Liver (tissue), 9 donors: ENCODE measurements around the gene DNASE2B. TPM values are rescaled to one million over a fixed set of nuclear protein-coding genes. Genes with fewer than 3 reads are reported as not detected.

Source experiments
- DNase-seq: peaks from one replicate; pipeline ENCODE4 v3.0.0-alpha.2; 2017; ENCODE audit warnings: low spot score
- H3K27ac ChIP-seq, 2 donors: one replicate each; pipeline ENCODE4 v1.7.0; 2013; ENCODE audit warnings: inconsistent platforms in 2 of 2, low read length in 2 of 2, control low read depth in 1 of 2, low read depth in 1 of 2, mild to moderate bottlenecking in 1 of 2
- H3K27me3 ChIP-seq, 4 donors: one replicate each; pipeline versions ENCODE4 v1.6.1 to v1.7.0; 2013; ENCODE audit warnings: low read length in 3 of 4, inconsistent platforms in 1 of 4, mild to moderate bottlenecking in 1 of 4, moderate library complexity in 1 of 4; ENCODE audit not compliant: control insufficient read depth in 4 of 4, insufficient read depth in 4 of 4
- H3K36me3 ChIP-seq, 4 donors: one replicate each; pipeline versions ENCODE4 v1.6.1 to v1.7.0; 2013; ENCODE audit warnings: low read length in 3 of 4, mild to moderate bottlenecking in 3 of 4, low read depth in 1 of 4, moderate library complexity in 1 of 4; ENCODE audit not compliant: control insufficient read depth in 4 of 4, insufficient read depth in 3 of 4
- H3K4me1 ChIP-seq, 4 donors: one replicate each; pipeline versions ENCODE4 v1.6.1 to v1.7.0; 2013; ENCODE audit warnings: low read length in 3 of 4, mild to moderate bottlenecking in 3 of 4, moderate library complexity in 1 of 4; ENCODE audit not compliant: control insufficient read depth in 4 of 4, insufficient read depth in 4 of 4
- H3K4me3 ChIP-seq, 3 donors: one replicate each; pipeline versions ENCODE4 v1.6.1 to v1.7.0; 2013; ENCODE audit warnings: low read length in 3 of 3, control low read depth in 1 of 3, low read depth in 1 of 3, mild to moderate bottlenecking in 1 of 3
- H3K9ac ChIP-seq, 2 donors: one replicate each; pipeline ENCODE4 v1.7.0; 2013; ENCODE audit warnings: low read length in 2 of 2, mild to moderate bottlenecking in 2 of 2, moderate library complexity in 2 of 2, control low read depth in 1 of 2, low read depth in 1 of 2
- H3K9me3 ChIP-seq, 4 donors: one replicate each; pipeline versions ENCODE4 v1.6.1 to v1.7.0; 2013; ENCODE audit warnings: low read length in 3 of 4; ENCODE audit not compliant: control insufficient read depth in 4 of 4
- CTCF ChIP-seq: fragments of 150-350 bp; IDR thresholded peaks from 2 replicates; pipeline ENCODE4 v1.5.1; 2017; ENCODE audit warnings: improper control_type of control experiment, low read depth, low read length; ENCODE audit not compliant: missing input control
- EGR1 ChIP-seq, 2 donors: IDR thresholded peaks; 2 replicates each; pipeline ENCODE4 v1.6.1; 2016 to 2018; ENCODE audit warnings: antibody characterized with exemption in 2 of 2, low read depth in 2 of 2
- FOXA1 ChIP-seq: IDR thresholded peaks from 2 replicates; pipeline ENCODE4 v1.6.1; 2016; ENCODE audit warnings: antibody characterized with exemption
- FOXA2 ChIP-seq: IDR thresholded peaks from 2 replicates; pipeline ENCODE4 v1.6.1; 2016; ENCODE audit warnings: antibody characterized with exemption
- GABPA ChIP-seq, 2 donors: IDR thresholded peaks in 1 of 2; conservative IDR thresholded peaks in 1 of 2; 2 replicates each; pipeline ENCODE4 v1.6.1; 2016; ENCODE audit warnings: antibody characterized with exemption in 2 of 2, mild to moderate bottlenecking in 1 of 2, moderate library complexity in 1 of 2
- HNF4A ChIP-seq, 2 donors: conservative IDR thresholded peaks; 2 replicates each; pipeline ENCODE4 v1.6.1; 2016; ENCODE audit warnings: antibody characterized with exemption in 2 of 2, mild to moderate bottlenecking in 2 of 2
- HNF4G ChIP-seq: IDR thresholded peaks from 2 replicates; pipeline ENCODE4 v1.6.1; 2016; ENCODE audit warnings: antibody characterized with exemption
- JUND ChIP-seq, 2 donors: IDR thresholded peaks; 2 replicates each; pipeline ENCODE4 v1.6.1; 2016; ENCODE audit warnings: antibody characterized with exemption in 2 of 2
- NR2F2 ChIP-seq: IDR thresholded peaks from 2 replicates; pipeline ENCODE4 v1.6.1; 2016; ENCODE audit warnings: antibody characterized with exemption
- RAD21 ChIP-seq, 2 donors: IDR thresholded peaks; 2 replicates each; pipeline ENCODE4 v1.6.1; 2016; ENCODE audit warnings: antibody characterized with exemption in 2 of 2, mild to moderate bottlenecking in 2 of 2
- REST ChIP-seq: IDR thresholded peaks from 2 replicates; pipeline ENCODE4 v1.6.1; 2016; ENCODE audit warnings: antibody characterized with exemption, mild to moderate bottlenecking
- RXRA ChIP-seq, 2 donors: IDR thresholded peaks; 2 replicates each; pipeline ENCODE4 v1.6.1; 2017 to 2018; ENCODE audit warnings: antibody characterized with exemption in 2 of 2, mild to moderate bottlenecking in 1 of 2
- SP1 ChIP-seq: IDR thresholded peaks from 2 replicates; pipeline ENCODE4 v1.6.1; 2018; ENCODE audit warnings: antibody characterized with exemption, mild to moderate bottlenecking
- TAF1 ChIP-seq: conservative IDR thresholded peaks from 2 replicates; pipeline ENCODE4 v1.6.1; 2016; ENCODE audit warnings: antibody characterized with exemption, mild to moderate bottlenecking
- YY1 ChIP-seq: IDR thresholded peaks from 2 replicates; pipeline ENCODE4 v1.6.1; 2016; ENCODE audit warnings: antibody characterized with exemption, mild to moderate bottlenecking
- ZBTB33 ChIP-seq: IDR thresholded peaks from 2 replicates; pipeline ENCODE4 v1.6.1; 2016; ENCODE audit warnings: antibody characterized with exemption
- WGBS: extraction: QIAGEN DNeasy Blood & Tissue Kit; methylation state at CpG from one replicate; pipeline ENCODE4 v1.1.7; 2013; 5-methylcytosine and 5-hydroxymethylcytosine counted together
- polyA plus RNA-seq, 2 donors: library from polyadenylated mRNA; stranded (reverse) in 1 of 2; unstranded in 1 of 2; fragments of 200-250 nt in 1 of 2; fragments of >200 nt in 1 of 2; fragmentation: Nextera tagmentation in 1 of 2; extraction: Ambion mirVana in 1 of 2; gene quantifications; one replicate each; pipeline versions ENCODE4 v1.2.1 to v1.2.3, GENCODE V29; 2013 to 2015
- total RNA-seq, 2 donors: library from RNA; depleted of rRNA; stranded (reverse); fragments of >200 nt; gene quantifications; one replicate each; pipeline ENCODE4 v1.2.3, GENCODE V29; 2014
- TF ChIP-seq, protein P1 (sequence below): IDR thresholded peaks from 2 replicates; pipeline ENCODE4 v1.6.1; 2016; ENCODE audit warnings: antibody characterized with exemption
- TF ChIP-seq, protein P2 (sequence below): IDR thresholded peaks from 2 replicates; pipeline ENCODE4 v1.6.1; 2016; ENCODE audit warnings: antibody characterized with exemption
- donor health status: healthy.
- donor health status: healthy.
- donor health status: healthy.
- donor health status: healthy.
- donor health status: healthy.

The DNASE2B gene
- total and polyA plus RNA-seq, 4 donors = not detected

DNA sequence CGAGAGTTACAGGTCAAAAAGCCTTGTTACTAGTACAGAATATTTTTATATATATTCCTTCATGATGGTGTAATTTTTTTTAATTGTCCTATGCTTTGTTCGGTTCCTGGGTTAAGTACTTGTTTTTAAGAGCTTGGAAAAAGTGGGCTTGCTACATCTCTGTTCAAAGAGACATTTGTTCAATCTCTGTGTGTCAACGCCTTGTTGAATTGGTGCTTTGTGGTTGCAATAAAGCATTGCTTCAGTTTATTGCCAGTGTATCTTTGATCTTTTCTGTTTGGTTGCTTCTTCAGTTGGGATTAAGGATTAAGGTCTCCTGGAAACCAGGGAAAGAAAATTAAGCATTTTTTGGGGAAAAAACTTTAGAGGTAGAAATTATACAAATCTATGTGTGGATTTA lies 47.7 kb upstream of the DNASE2B start:
- DNase-seq = no peak
- Histone ChIP-seq H3K4me1 (no peaks in the 10 kb centered on the region), H3K9me3 (no peaks in the 10 kb centered on the region), H3K27ac (no peak overlapping the region), H3K4me3 (no peak overlapping the region), H3K27me3 (no peaks in the 10 kb centered on the region), H3K36me3 (no peaks in the 10 kb centered on the region), H3K9ac (no peak overlapping the region)
- TF ChIP-seq HNF4A (conservative IDR thresholded peaks at IDR 0.05) (no peak), EGR1 (IDR thresholded peaks at IDR 0.05; ENCODE audit: low read depth in 2 of 2) (no peak), HNF4G (no peak), CTCF (no peak), ZBTB33 (no peak), FOXA1 (no peak)
- WGBS = 89% methylated on average over 3 of the region's 3 CpGs

DNA sequence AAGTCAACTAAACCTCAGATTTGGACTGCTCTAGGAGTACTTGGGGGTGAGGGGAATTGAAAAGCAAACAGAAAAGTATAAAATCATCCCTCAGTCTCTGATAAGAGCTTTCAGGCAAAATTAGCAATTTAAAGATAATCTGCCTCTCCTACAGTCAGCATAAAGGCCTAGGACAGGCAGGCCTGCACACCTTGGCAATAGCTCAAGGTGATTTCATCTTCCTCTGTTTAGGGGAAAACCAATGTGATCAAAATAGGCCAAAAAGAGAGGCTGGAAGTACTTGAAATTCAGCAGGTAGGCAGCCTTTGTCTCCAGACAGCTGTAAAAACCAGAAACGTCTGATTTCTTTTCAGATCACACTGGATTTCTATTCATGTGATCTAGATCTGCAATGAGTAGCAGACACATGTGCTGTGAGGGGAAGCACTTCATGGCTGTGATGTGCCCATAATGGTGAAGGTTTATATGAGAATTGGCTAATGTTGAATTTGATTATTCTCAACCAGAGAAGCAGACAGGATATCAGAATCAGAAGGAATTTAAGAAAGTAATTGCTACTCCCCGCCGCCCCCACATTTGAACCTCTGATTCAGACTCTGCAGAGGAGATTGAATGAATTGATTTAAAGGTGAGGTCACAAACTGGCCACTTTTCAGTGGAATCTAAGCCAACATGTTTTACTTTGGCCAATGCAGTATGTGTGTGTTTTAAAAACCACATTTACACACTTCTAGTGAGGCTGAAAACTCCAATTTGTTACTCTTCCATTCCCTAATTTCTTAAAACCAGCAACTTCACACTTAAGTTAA lies 45.8 kb upstream of the DNASE2B start:
- no peak overlapping the region for H3K27ac ChIP-seq
- TF ChIP-seq HNF4A (conservative IDR thresholded peaks at IDR 0.05) (no peak), NR2F2 (no peak), ZBTB33 (no peak), FOXA1 (no peak), CTCF (no peak), RAD21 (IDR thresholded peaks at IDR 0.05) (no peak), YY1 (no peak), REST (no peak), FOXA2 (no peak), JUND (IDR thresholded peaks at IDR 0.05) (no peak), GABPA (IDR thresholded peaks at IDR 0.05 in 1 of 2, conservative IDR thresholded peaks at IDR 0.05 in 1 of 2) (no peak), EGR1 (IDR thresholded peaks at IDR 0.05; ENCODE audit: low read depth in 2 of 2) (no peak), HNF4G (no peak), TAF1 (no peak), RXRA (IDR thresholded peaks at IDR 0.05) (no peak), SP1 (no peak)
- TF ChIP-seq, protein P1, sequence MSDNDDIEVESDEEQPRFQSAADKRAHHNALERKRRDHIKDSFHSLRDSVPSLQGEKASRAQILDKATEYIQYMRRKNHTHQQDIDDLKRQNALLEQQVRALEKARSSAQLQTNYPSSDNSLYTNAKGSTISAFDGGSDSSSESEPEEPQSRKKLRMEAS = no peak
- TF ChIP-seq, protein P2, sequence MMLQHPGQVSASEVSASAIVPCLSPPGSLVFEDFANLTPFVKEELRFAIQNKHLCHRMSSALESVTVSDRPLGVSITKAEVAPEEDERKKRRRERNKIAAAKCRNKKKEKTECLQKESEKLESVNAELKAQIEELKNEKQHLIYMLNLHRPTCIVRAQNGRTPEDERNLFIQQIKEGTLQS = no peak
- no peak overlapping the region for H3K9ac ChIP-seq
- WGBS = 70% methylated on average over 3 of the region's 3 CpGs
- H3K36me3 ChIP-seq = no peaks in the 10 kb centered on the region
- DNase-seq = no peak
- H3K9me3 ChIP-seq = no peaks in the 10 kb centered on the region
- no peak overlapping the region for H3K4me3 ChIP-seq
- H3K27me3 ChIP-seq = no peaks in the 10 kb centered on the region
- H3K4me1 ChIP-seq = no peaks in the 10 kb centered on the region
